Smooth muscle cell (in vitro differentiated cells): ENCODE results near the gene PXMP4. TPM values are rescaled to one million over a fixed set of nuclear protein-coding genes. Genes with fewer than 3 reads are reported as not detected.

ENCODE experiments used
- DNase-seq: peaks from one replicate; lab custom pipeline; 2025; ENCODE audit not compliant: unreplicated experiment; lab: John Stamatoyannopoulos, UW
- H2AFZ ChIP-seq: fragments of 200-600 bp; sonication (generic); 2 replicates; pipeline ENCODE4 v1.6.0; 2016; ENCODE audit warnings: antibody characterized with exemption, low read depth, mild to moderate bottlenecking
- H3F3A ChIP-seq: fragments of 200-600 bp; sonication (generic); 2 replicates; pipeline ENCODE4 v1.6.0; 2017; ENCODE audit warnings: antibody characterized with exemption, low read depth
- H3K27ac ChIP-seq: fragments of 200-600 bp; sonication (generic); 2 replicates; pipeline ENCODE4 v1.5.1; 2016; ENCODE audit warnings: low read depth, mild to moderate bottlenecking
- H3K27me3 ChIP-seq: fragments of 200-600 bp; sonication (generic); 2 replicates; pipeline ENCODE4 v1.6.1; 2016; ENCODE audit warnings: low read depth, mild to moderate bottlenecking
- H3K36me3 ChIP-seq: fragments of 200-600 bp; sonication (generic); 2 replicates; pipeline ENCODE4 v1.5.1; 2016; ENCODE audit warnings: low read depth
- H3K4me1 ChIP-seq: fragments of 200-600 bp; sonication (generic); 2 replicates; pipeline ENCODE4 v1.5.1; 2016; ENCODE audit warnings: low read depth
- H3K4me2 ChIP-seq: fragments of 200-600 bp; sonication (generic); 2 replicates; pipeline ENCODE4 v1.6.0; 2016; ENCODE audit warnings: mild to moderate bottlenecking
- H3K4me3 ChIP-seq: fragments of 200-600 bp; sonication (generic); 2 replicates; pipeline ENCODE4 v1.5.1; 2016; ENCODE audit warnings: mild to moderate bottlenecking
- H3K79me2 ChIP-seq: fragments of 200-600 bp; sonication (generic); 2 replicates; pipeline ENCODE4 v1.6.0; 2016; ENCODE audit warnings: low read depth, mild to moderate bottlenecking
- H3K9ac ChIP-seq: fragments of 200-600 bp; sonication (generic); 2 replicates; pipeline ENCODE4 v1.6.0; 2016; ENCODE audit warnings: low read depth
- H3K9me3 ChIP-seq: fragments of 200-600 bp; sonication (generic); replicated peaks from 2 replicates; pipeline ENCODE4 v1.5.1; 2016; ENCODE audit warnings: low read depth
- H4K20me1 ChIP-seq: fragments of 200-600 bp; sonication (generic); 2 replicates; pipeline ENCODE4 v1.6.0; 2016; ENCODE audit warnings: low read depth
- CTCF ChIP-seq: fragments of 200-600 bp; sonication (generic); IDR thresholded peaks from 2 replicates; pipeline ENCODE4 v1.5.1; 2017; ENCODE audit warnings: borderline replicate concordance, mild to moderate bottlenecking, antibody characterized with exemption; ENCODE audit not compliant: insufficient read depth, poor library complexity, severe bottlenecking
- WGBS: methylation state at CpG from one replicate; pipeline ENCODE4 v1.1.7; 2016; ENCODE audit warnings: low lambda C conversion rate; 5-methylcytosine and 5-hydroxymethylcytosine counted together
- polyA plus RNA-seq: library from polyadenylated mRNA; unstranded; fragments of >200 nt; fragmentation: Nextera tagmentation; extraction: Ambion mirVana; gene quantifications from 2 replicates; pipeline ENCODE4 v1.2.1, GENCODE V29; 2016
- total RNA-seq: library from RNA; depleted of rRNA; stranded (reverse); fragments of >200 nt; gene quantifications from 2 replicates; pipeline ENCODE4 v1.2.3, GENCODE V29; 2014

PXMP4 gene
- total and polyA plus RNA-seq, 2 experiments from 2014 or later, result 2.6 to 8.1 TPM

GRCh38 chr20:33740189-33740588 is 20.1 kb upstream of the PXMP4 start:
- DNase-seq, result no peak
- Histone ChIP-seq H3K36me3 (no peaks in the 10 kb centered on the region), H3K4me2 (no peak overlapping the region), H3K9ac (no peak overlapping the region), H3K4me3 (no peak overlapping the region), H3K27ac (no peak overlapping the region), H3K9me3 (no peaks in the 10 kb centered on the region), H4K20me1 (no peaks in the 10 kb centered on the region), H2AFZ (no peak overlapping the region), H3K79me2 (no peaks in the 10 kb centered on the region), H3K4me1 (no peaks in the 10 kb centered on the region), H3F3A (no peaks in the 10 kb centered on the region), H3K27me3 (no peaks in the 10 kb centered on the region)
- TF ChIP-seq CTCF, result no peak
- 97% methylated on average over 1 of the region's 1 CpG for WGBS

GRCh38 chr20:33739493-33739892 is 19.4 kb upstream of the PXMP4 start:
- Histone ChIP-seq H3K27me3 (no peaks in the 10 kb centered on the region), H3K4me3 (no peak overlapping the region), H3K4me2 (no peak overlapping the region), H3K4me1 (no peaks in the 10 kb centered on the region), H3K9me3 (no peaks in the 10 kb centered on the region), H3K9ac (no peak overlapping the region), H2AFZ (no peak overlapping the region), H3F3A (no peaks in the 10 kb centered on the region), H3K36me3 (no peaks in the 10 kb centered on the region), H4K20me1 (no peaks in the 10 kb centered on the region), H3K79me2 (no peaks in the 10 kb centered on the region), H3K27ac (no peak overlapping the region)
- no peak for TF ChIP-seq CTCF
- WGBS, result 74% methylated on average over 7 of the region's 7 CpGs
- DNase-seq, result no peak

- no peak overlapping the region for H3K4me2 ChIP-seq
- no peak for TF ChIP-seq CTCF
- peaks cover 6% of the 10 kb centered on the region for H3F3A ChIP-seq
- no peak overlapping the region for H3K4me3 ChIP-seq
- H4K20me1 ChIP-seq, result no peaks in the 10 kb centered on the region
- no peak overlapping the region for H3K27ac ChIP-seq
- H3K27me3 ChIP-seq, result no peaks in the 10 kb centered on the region
- WGBS, result 97% methylated on average over 3 of the region's 3 CpGs
- no peak overlapping the region for H3K9ac ChIP-seq
- H3K9me3 ChIP-seq, result no peaks in the 10 kb centered on the region
- no peaks in the 10 kb centered on the region for H3K4me1 ChIP-seq
- DNase-seq, result no peak
- H3K36me3 ChIP-seq, result no peaks in the 10 kb centered on the region
- H3K79me2 ChIP-seq, result no peaks in the 10 kb centered on the region
- no peak overlapping the region for H2AFZ ChIP-seq
These were observed 16.9 kb upstream of the PXMP4 start for GRCh38 chr20:33736962-33737361.
